RWPE1 (cell line): ENCODE measurements around the gene AMER3.

Experiments used
- CTCF ChIA-PET: fragments of 350-600 bp; sonication (Branson Sonifier 250); formaldehyde crosslinking; extraction: SDS; loops from one replicate; lab custom pipeline; 2021; lab: Yijun Ruan, JAX
- POLR2A ChIA-PET: fragments of 400-600 bp; formaldehyde crosslinking; extraction: SDS; loops from one replicate; lab custom pipeline; 2020; ENCODE audit warnings: antibody characterized with exemption; ENCODE audit not compliant: low non-redundant PET; lab: Yijun Ruan, JAX
- DNase-seq: peaks from one replicate; pipeline ENCODE4 v3.0.0; 2012; ENCODE audit warnings: low spot score
- H3K27ac ChIP-seq: fragments of 450-650 bp; 2 replicates; pipeline ENCODE4 v1.5.1; 2017
- CTCF ChIP-seq: fragments of 450-650 bp; conservative IDR thresholded peaks from 2 replicates; pipeline ENCODE4 v1.5.1; 2017; ENCODE audit warnings: low read depth, mild to moderate bottlenecking

AMER3 gene

GRCh38 chr2:130736487-130736886, 18.9 kb upstream of the AMER3 start:
- CTCF ChIA-PET, result no interaction called here
- POLR2A ChIA-PET, result no interaction called here
- no peak overlapping the region for H3K27ac ChIP-seq
- no peak for DNase-seq
- TF ChIP-seq CTCF, result no peak

GRCh38 chr2:130737592-130737991, 17.7 kb upstream of the AMER3 start:
- no peak for TF ChIP-seq CTCF
- ChIA-PET CTCF (no interaction called here), POLR2A (no interaction called here)
- H3K27ac ChIP-seq, result no peak overlapping the region
- DNase-seq, result no peak

GRCh38 chr2:130740671-130741070, 14.7 kb upstream of the AMER3 start:
- no peak for DNase-seq
- no peak for TF ChIP-seq CTCF
- ChIA-PET CTCF (no interaction called here), POLR2A (no interaction called here)
- no peak overlapping the region for H3K27ac ChIP-seq

GRCh38 chr2:130743278-130743677, 12.1 kb upstream of the AMER3 start:
- no peak for TF ChIP-seq CTCF
- no peak overlapping the region for H3K27ac ChIP-seq
- no peak for DNase-seq
- POLR2A ChIA-PET, result no interaction called here
- CTCF ChIA-PET, result interaction anchor here (0.7 kb wide), 1 partner anchor 592 kb away, joined by 3 read pairs; no protein-coding TSS in a partner anchor

GRCh38 chr2:130744287-130745117, 10.8 kb upstream of the AMER3 start:
- H3K27ac ChIP-seq, result no peak overlapping the region
- CTCF ChIA-PET, result no interaction called here
- TF ChIP-seq CTCF, result no peak
- POLR2A ChIA-PET, result no interaction called here
- DNase-seq, result no peak

- DNase-seq, result no peak
- POLR2A ChIA-PET, result no interaction called here
- CTCF ChIA-PET, result no interaction called here
Observed at GRCh38 chr2:130749078-130749477, 6.3 kb upstream of the AMER3 start.

More at GRCh38 chr2:130749078-130749477, 6.3 kb upstream of the AMER3 start:
- no peak overlapping the region for H3K27ac ChIP-seq
- no peak for TF ChIP-seq CTCF
